Calu3 (cell line): Measurements from ENCODE around the gene LSR. TPM values are rescaled to one million over a fixed set of nuclear protein-coding genes. Genes with fewer than 3 reads are reported as not detected.

Source experiments
- BruUV-seq: library from RNA; stranded (reverse); fragments of 400-500 nt; replicated peaks from 2 replicates; lab custom pipeline; 2021; lab: Mats Ljungman, UMichigan
- CTCF ChIA-PET: fragments of 300-600 bp; sonication (Branson Sonifier 250); formaldehyde crosslinking; loops from one replicate; lab custom pipeline; 2022; ENCODE audit warnings: antibody characterized with exemption; lab: Charles Lee
- DNase-seq: peaks from one replicate; pipeline ENCODE4 v3.0.0; 2022
- H3K27ac Mint-ChIP-seq: one replicate; pipeline ENCODE4 v1.8.0; 2022; ENCODE audit warnings: mixed read lengths; ENCODE audit not compliant: unreplicated experiment
- H3K27me3 Mint-ChIP-seq: one replicate; pipeline ENCODE4 v1.8.0; 2022; ENCODE audit warnings: mixed read lengths; ENCODE audit not compliant: unreplicated experiment
- H3K36me3 Mint-ChIP-seq: one replicate; pipeline ENCODE4 v1.8.0; 2022; ENCODE audit warnings: mild to moderate bottlenecking, moderate library complexity, mixed read lengths; ENCODE audit not compliant: insufficient read depth, unreplicated experiment
- H3K4me1 Mint-ChIP-seq: one replicate; pipeline ENCODE4 v1.8.0; 2022; ENCODE audit warnings: mild to moderate bottlenecking, low read depth, mixed read lengths; ENCODE audit not compliant: unreplicated experiment
- H3K4me3 Mint-ChIP-seq: one replicate; pipeline ENCODE4 v1.8.0; 2022; ENCODE audit warnings: mild to moderate bottlenecking, low read depth, moderate library complexity, mixed read lengths; ENCODE audit not compliant: unreplicated experiment
- H3K9me3 Mint-ChIP-seq: one replicate; pipeline ENCODE4 v1.8.0; 2022; ENCODE audit warnings: low read depth, mixed read lengths; ENCODE audit not compliant: unreplicated experiment
- CTCF ChIP-seq: fragments of 200-600 bp; IDR thresholded peaks from one replicate; pipeline ENCODE4 v1.8.0; 2022; ENCODE audit warnings: antibody characterized with exemption; ENCODE audit not compliant: unreplicated experiment
- intact Hi-C: fragments of 100-400 bp; cut with micrococcal nuclease; formaldehyde crosslinking; loops from one replicate; pipeline ENCODE4 v1.10.0; 2022; ENCODE audit not compliant: unreplicated experiment
- total RNA-seq: library from RNA; stranded (reverse); gene quantifications from 2 replicates; pipeline ENCODE4 v1.2.3, GENCODE V29; 2022

The LSR gene
- total RNA-seq, 1 experiment from 2014 or later: 494 TPM

DNA sequence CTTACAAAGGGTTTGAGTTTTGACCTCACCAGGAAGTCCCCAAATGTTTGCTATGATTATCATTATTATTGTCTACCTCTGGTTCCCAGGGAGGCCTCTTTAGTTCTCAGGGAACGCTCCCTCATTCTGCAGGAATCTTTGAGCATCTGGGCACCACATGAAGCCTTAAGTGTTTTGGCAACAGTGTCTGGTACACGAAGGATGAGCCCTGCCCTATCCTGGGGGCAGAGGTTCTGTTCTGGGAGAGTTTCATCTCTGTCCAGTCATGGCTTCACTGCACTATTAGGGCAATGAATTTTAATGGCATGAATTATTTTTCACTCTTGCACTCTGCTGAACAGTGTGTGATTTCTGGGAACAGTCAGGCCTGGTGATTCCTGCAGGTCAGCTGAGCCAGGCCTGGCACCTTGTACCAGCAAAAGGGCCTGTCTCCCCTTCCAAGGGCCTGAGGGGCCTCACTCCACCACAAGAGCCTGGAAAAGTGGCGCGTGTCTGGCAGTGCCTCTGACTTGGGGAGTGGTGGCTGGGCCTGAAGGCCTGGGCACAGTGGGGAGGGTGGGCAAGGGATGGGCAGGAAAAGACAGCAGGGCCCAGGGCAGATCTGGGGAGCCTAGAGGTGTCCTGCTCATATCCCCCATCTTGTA lies 24.8 kb upstream of the LSR start:
- no peak for TF ChIP-seq CTCF
- Mint-ChIP-seq H3K9me3 (peaks cover 4% of the 10 kb centered on the region), H3K27me3 (no peaks in the 10 kb centered on the region), H3K27ac (no peak overlapping the region), H3K4me3 (no peak overlapping the region), H3K4me1 (peaks cover 16% of the 10 kb centered on the region), H3K36me3 (no peaks in the 10 kb centered on the region)
- DNase-seq: no peak
- CTCF ChIA-PET: no interaction called here
- no TSS peak for BruUV-seq
- intact Hi-C loops: no loop called here

DNA sequence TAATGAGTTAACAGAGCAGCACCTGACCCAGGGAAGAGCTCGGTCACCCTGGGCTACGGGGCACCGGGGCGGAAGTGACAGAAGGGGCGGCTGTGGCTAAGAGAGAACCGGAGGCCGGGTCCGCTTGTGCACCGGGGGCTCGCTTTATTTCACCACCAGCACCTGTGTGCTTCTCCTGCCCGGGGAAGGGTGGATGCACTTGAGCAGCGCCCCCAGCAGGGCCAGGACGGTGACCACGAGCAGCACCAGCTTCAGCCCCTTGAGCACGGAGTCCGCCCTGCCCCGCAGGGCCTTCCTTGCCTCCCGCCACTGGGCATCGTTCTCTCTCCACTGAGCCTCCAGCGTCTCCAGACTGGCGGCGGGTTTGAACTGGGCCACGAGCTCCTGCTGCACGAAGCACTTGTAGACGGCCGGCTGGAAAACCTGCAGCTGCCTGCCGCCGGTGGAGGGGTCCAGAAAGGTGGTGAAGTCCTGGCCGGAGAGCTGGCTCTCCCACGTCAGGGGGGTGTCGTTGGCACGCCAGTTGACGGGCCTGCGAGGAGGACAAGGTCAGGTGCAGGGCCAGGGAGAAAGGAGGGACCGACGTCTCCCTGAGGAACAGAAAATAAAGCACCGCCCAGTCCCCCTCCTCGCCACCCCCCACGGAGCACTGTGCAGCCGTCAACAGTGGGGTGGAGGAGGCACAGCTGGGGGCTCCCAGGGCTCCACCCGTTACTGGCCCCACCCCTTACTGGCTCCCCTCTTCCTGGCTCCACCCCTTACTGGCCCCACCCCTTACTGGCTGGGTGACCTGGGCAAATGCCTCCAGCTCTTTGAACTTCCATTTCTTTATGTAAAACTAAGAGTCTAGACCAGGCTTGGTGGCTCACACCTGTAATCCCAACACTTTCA lies 23.9 kb upstream of the LSR start:
- Mint-ChIP-seq H3K36me3 (no peaks in the 10 kb centered on the region), H3K4me1 (peaks cover 8% of the 10 kb centered on the region), H3K27me3 (no peaks in the 10 kb centered on the region), H3K9me3 (no peaks in the 10 kb centered on the region), H3K4me3 (no peak overlapping the region), H3K27ac (no peak overlapping the region)
- no TSS peak for BruUV-seq
- TF ChIP-seq CTCF: no peak
- CTCF ChIA-PET: interaction anchor here (0.8 kb wide), 1 partner anchor 158 kb away, joined by 5 read pairs; no protein-coding TSS in a partner anchor
- DNase-seq: no peak
- intact Hi-C loops: no loop called here

- H3K27ac Mint-ChIP-seq: no peak overlapping the region
- no TSS peak for BruUV-seq
- DNase-seq: no peak
- no peaks in the 10 kb centered on the region for H3K36me3 Mint-ChIP-seq
- intact Hi-C loops: no loop called here
- CTCF ChIA-PET: interaction anchor here (0.8 kb wide), 1 partner anchor 159 kb away, joined by 5 read pairs; no protein-coding TSS in a partner anchor
- H3K27me3 Mint-ChIP-seq: no peaks in the 10 kb centered on the region
- H3K9me3 Mint-ChIP-seq: no peaks in the 10 kb centered on the region
- no peak for TF ChIP-seq CTCF
- H3K4me3 Mint-ChIP-seq: no peak overlapping the region
- peaks cover 1% of the 10 kb centered on the region for H3K4me1 Mint-ChIP-seq
These were observed 22.9 kb upstream of the LSR start for GRCh38 chr19:35225951-35226350.

GRCh38 chr19:35226748-35227147 lies 22.1 kb upstream of the LSR start:
- Mint-ChIP-seq H3K4me3 (no peak overlapping the region), H3K9me3 (no peaks in the 10 kb centered on the region), H3K27ac (no peak overlapping the region), H3K4me1 (no peaks in the 10 kb centered on the region), H3K36me3 (no peaks in the 10 kb centered on the region), H3K27me3 (no peaks in the 10 kb centered on the region)
- intact Hi-C loops: no loop called here
- CTCF ChIA-PET: no interaction called here
- no peak for DNase-seq
- no peak for TF ChIP-seq CTCF
- BruUV-seq: no TSS peak
